ENCODE measurements around the gene SLC25A52. TPM values are rescaled to one million over a fixed set of nuclear protein-coding genes. Genes with fewer than 3 reads are reported as not detected.
"Not testable (repeated sequence)": the region's sequence is repeated elsewhere in the genome, so short reads cannot be mapped to it uniquely, and the experiment has no call there.

Gene SLC25A52
- total RNA-seq, 1 donor from 2014 or later = not detected

- DNase-seq (ENCODE audit: extremely low spot score, unreplicated experiment) = no peak
- Mint-ChIP-seq H3K4me1 (ENCODE audit: unreplicated experiment) (no peaks in the 10 kb centered on the region), H3K27ac (no peak overlapping the region), H3K36me3 (no peaks in the 10 kb centered on the region), H3K27me3 (no peaks in the 10 kb centered on the region), H3K9me3 (peaks cover 13% of the 10 kb centered on the region), H3K4me3 (no peak overlapping the region)
- no peak for TF ChIP-seq CTCF (conservative IDR thresholded peaks at IDR 0.05)
These were observed 21.9 kb downstream of the SLC25A52 start for GRCh38 chr18:31738460-31739407.

GRCh38 chr18:31736630-31737029, 24.1 kb downstream of the SLC25A52 start:
- no peak for TF ChIP-seq CTCF (conservative IDR thresholded peaks at IDR 0.05)
- no peaks in the 10 kb centered on the region for H3K27me3 Mint-ChIP-seq
- H3K4me3 Mint-ChIP-seq = no peak overlapping the region
- H3K4me1 Mint-ChIP-seq (ENCODE audit: unreplicated experiment) = peaks cover 3% of the 10 kb centered on the region
- DNase-seq (ENCODE audit: extremely low spot score, unreplicated experiment) = no peak
- peaks cover 13% of the 10 kb centered on the region for H3K9me3 Mint-ChIP-seq
- no peaks in the 10 kb centered on the region for H3K36me3 Mint-ChIP-seq
- H3K27ac Mint-ChIP-seq = no peak overlapping the region

- Mint-ChIP-seq H3K9me3 (peaks cover 4% of the 10 kb centered on the region), H3K36me3 (no peaks in the 10 kb centered on the region), H3K4me1 (ENCODE audit: unreplicated experiment) (peaks cover 10% of the 10 kb centered on the region), H3K27me3 (no peaks in the 10 kb centered on the region), H3K4me3 (no peak overlapping the region), H3K27ac (no peak overlapping the region)
- DNase-seq (ENCODE audit: extremely low spot score, unreplicated experiment) = no peak
- no peak for TF ChIP-seq CTCF (conservative IDR thresholded peaks at IDR 0.05)
These were observed 29.1 kb downstream of the SLC25A52 start for GRCh38 chr18:31731628-31732027.

- not testable (repeated sequence) for DNase-seq (ENCODE audit: extremely low spot score, unreplicated experiment); H3K27ac Mint-ChIP-seq; H3K9me3 Mint-ChIP-seq; H3K27me3 Mint-ChIP-seq; H3K4me3 Mint-ChIP-seq; H3K36me3 Mint-ChIP-seq
- H3K4me1 Mint-ChIP-seq (ENCODE audit: unreplicated experiment) = peaks cover 10% of the 10 kb centered on the region
These were observed 31.5 kb downstream of the SLC25A52 start for GRCh38 chr18:31729196-31729595.

- Mint-ChIP-seq H3K9me3 (peaks cover 7% of the 10 kb centered on the region), H3K4me3 (no peak overlapping the region), H3K4me1 (ENCODE audit: unreplicated experiment) (peaks cover 8% of the 10 kb centered on the region), H3K27me3 (no peaks in the 10 kb centered on the region), H3K27ac (no peak overlapping the region), H3K36me3 (peaks cover 5% of the 10 kb centered on the region)
- DNase-seq (ENCODE audit: extremely low spot score, unreplicated experiment) = no peak
- no peak for TF ChIP-seq CTCF (conservative IDR thresholded peaks at IDR 0.05)
These were observed 36.5 kb downstream of the SLC25A52 start for GRCh38 chr18:31723990-31724711.

DNA sequence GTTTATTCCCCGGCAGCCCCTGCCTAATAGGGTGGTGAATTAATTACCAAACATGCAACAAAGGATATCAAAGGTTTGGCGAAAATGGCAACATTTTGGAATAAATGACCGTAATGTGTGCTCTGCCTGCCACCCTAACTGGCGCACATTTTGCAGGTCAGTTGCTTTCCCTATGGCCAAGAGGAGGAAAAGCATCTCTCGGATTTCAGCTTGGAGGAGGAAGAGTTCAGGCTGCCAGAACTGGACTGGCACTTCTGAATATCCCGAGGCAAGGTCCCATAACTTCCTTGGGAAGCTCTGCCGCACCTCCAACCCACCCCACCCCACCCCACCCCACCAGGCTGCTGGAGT, 37.1 kb downstream of the SLC25A52 start:
- Mint-ChIP-seq H3K27ac (no peak overlapping the region), H3K27me3 (no peaks in the 10 kb centered on the region), H3K36me3 (peaks cover 5% of the 10 kb centered on the region), H3K9me3 (peaks cover 10% of the 10 kb centered on the region), H3K4me3 (no peak overlapping the region), H3K4me1 (ENCODE audit: unreplicated experiment) (peaks cover 8% of the 10 kb centered on the region)
- no peak for DNase-seq (ENCODE audit: extremely low spot score, unreplicated experiment)
- no peak for TF ChIP-seq CTCF (conservative IDR thresholded peaks at IDR 0.05)
